Stimulated activated CD4-positive, alpha-beta T cell treated with anti-CD3 and anti-CD28 coated beads, Interleukin-2, amount 100 ng/mL, for 24 hours (primary cell): Measurements from ENCODE around the gene RAB44.

Source experiments
- DNase-seq, 2 donors: peaks; one replicate each; pipeline ENCODE4 v3.0.0-alpha.2; 2020

Gene RAB44

GRCh38 chr6:36670271-36670670 lies 27.4 kb upstream of the RAB44 start:
- DNase-seq: no peak

GRCh38 chr6:36671687-36672375 lies 25.8 kb upstream of the RAB44 start:
- no peak for DNase-seq

DNA sequence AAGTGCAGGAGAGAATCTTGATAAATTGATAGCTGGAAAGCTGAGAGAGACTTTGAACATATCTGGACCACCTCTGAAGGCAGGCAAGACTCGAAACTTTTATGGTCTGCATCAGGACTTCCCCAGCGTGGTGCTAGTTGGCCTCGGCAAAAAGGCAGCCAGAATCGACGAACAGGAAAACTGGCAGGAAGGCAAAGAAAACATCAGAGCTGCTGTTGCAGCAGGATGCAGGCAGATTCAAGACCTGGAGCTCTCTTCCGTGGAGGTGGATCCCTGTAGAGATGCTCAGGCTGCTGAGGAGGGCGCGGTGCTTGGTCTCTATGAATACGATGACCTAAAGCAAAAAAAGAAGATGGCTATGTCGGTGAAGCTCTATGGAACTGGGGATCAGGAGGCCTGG lies 23.7 kb upstream of the RAB44 start:
- DNase-seq: no peak

DNA sequence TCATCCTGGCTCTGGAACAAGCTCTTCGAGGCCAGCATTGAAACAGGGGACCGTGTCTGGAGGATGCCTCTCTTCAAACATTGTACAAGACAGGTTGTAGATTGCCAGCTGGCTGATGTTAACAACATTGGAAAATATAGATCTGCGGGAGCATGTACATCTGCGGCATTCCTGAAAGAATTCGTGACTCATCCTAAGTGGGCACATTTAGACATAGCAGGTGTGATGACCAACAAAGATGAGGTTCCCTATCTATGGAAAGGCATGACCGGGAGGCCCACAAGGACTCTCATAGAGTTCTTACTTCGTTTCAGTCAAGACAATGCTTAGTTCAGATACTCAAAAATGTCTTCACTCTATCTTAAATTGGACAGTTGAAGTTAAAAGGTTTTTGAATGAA lies 22.7 kb upstream of the RAB44 start:
- no peak for DNase-seq

DNA sequence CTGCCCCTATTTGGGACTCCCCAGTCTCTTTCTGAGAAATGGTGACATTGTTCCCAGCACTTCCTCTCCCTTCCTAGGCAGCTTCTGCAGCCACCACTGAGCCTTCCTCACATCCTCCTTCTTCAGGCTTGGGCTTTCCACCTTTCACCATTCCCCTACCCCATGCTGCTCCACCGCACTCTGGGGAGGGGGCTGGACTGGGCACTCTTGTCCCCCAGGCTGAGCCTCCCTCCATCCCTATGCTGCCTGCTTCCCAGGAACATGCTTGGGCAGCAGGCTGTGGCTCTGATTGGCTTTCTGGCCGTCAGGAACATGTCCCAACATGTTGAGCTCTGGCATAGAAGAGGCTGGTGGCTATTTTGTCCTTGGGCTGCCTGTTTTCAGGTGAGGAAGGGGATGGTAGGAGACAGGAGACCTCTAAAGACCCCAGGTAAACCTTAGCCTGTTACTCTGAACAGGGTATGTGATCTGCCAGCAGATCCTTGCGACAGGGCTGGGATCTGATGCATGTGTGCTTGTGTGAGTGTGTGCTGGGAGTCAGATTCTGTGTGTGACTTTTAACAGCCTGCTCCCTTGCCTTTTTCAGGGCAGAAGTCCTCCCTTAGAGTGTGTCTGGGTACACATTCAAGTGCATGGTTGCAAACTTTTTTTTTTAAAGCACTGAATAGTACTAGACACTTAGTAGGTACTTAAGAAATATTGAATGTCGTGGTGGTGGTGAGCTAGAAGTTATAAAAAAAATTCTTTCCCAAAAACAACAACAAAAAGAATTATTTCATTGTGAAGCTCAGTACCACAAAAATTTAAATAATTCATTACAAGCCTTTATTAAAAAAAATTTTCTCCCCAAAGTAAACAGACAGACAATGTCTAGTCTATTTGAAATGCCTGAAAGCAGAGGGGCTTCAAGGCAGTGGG lies 21.2 kb upstream of the RAB44 start:
- no peak for DNase-seq

DNA sequence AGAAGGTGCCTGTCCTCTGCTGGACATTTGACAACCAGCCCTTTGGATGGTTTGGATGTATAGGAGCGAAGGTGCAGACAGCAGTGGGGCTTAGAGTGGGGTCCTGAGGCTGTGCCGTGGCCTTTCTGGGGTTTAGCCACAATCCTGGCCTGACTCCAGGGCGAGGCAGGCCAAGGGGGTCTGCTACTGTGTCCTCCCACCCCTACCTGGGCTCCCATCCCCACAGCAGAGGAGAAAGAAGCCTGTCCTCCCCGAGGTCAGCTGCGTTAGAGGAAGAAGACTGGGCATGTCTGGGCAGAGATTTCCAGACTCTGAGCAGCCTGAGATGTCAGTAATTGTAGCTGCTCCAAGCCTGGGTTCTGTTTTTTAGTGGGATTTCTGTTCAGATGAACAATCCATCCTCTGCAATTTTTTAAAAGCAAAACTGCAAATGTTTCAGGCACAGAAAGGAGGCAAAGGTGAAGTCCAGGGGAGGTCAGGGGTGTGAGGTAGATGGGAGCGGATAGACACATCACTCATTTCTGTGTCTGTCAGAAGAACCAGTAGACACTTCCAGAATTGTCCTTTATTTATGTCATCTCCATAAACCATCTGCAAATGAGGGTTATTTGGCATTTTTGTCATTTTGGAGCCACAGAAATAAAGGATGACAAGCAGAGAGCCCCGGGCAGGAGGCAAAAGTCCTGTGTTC lies 20.4 kb upstream of the RAB44 start:
- no peak for DNase-seq

- no peak for DNase-seq
Observed at GRCh38 chr6:36677753-36678487, 19.7 kb upstream of the RAB44 start.

DNA sequence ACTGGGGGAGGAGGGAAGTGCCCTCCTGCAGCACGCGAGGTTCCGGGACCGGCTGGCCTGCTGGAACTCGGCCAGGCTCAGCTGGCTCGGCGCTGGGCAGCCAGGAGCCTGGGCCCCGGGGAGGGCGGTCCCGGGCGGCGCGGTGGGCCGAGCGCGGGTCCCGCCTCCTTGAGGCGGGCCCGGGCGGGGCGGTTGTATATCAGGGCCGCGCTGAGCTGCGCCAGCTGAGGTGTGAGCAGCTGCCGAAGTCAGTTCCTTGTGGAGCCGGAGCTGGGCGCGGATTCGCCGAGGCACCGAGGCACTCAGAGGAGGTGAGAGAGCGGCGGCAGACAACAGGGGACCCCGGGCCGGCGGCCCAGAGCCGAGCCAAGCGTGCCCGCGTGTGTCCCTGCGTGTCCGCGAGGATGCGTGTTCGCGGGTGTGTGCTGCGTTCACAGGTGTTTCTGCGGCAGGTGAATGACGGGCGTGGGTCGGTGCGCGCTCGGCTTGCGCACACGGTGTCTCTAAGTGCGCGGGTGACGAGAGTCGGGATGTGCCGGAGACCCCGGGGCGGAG lies 19.1 kb upstream of the RAB44 start, which contains the start of gene CDKN1A:
Gene CDKN1A, plus strand, starts transcription at position 227 of the 555 bp plus-strand sequence. CDS start 5,388 bp downstream, outside the sequence.
- DNase-seq: peak; percentile 75 to 82

GRCh38 chr6:36679043-36679833 lies 18.4 kb upstream of the RAB44 start:
- DNase-seq: peak; percentile 30 to 38

DNA sequence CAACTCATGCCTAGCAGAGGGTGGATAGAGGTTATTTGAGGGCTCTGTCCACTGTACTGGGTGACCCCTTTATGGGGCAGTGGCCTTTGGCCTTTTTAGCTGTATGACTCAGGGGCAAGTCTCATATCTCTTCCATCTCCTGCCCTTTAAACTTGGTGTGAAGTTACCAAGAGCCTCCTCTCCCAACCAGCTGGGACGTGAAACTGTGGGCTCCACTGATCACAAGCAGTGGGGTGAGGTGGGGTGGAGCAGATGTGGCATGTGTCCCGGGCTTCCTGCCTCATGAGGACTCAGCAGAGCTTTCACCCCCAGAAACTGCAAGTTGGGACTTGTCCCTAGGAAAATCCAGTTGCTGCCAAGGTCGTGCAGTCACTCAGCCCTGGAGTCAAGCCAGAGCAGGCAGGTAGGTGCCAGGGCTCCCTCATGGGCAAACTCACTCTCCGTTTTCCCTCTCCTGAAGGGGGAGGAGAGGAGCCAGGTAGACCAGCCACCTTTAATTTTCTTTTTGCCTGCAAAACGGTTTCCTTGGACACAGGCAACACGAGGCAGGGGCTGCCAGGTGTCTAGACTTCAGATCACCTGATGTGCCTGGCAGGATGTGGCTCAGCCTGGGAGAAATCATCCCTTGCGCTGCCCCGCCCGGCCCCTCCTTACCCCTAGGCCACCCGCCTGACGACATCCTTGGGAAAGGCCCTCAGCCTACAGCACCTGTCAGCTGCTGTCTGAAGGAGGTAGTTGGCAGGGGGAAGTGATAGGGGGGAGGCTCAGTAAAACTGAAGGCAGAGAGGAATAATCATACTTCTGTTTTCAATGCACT lies 15.1 kb upstream of the RAB44 start:
- DNase-seq: peak; percentile 65 to 69

GRCh38 chr6:36683145-36683655 lies 14.4 kb upstream of the RAB44 start:
- no peak for DNase-seq

GRCh38 chr6:36683656-36684446 lies 13.8 kb upstream of the RAB44 start:
- DNase-seq: no peak

GRCh38 chr6:36684447-36684812 lies 13.2 kb upstream of the RAB44 start:
- DNase-seq: no peak

DNA sequence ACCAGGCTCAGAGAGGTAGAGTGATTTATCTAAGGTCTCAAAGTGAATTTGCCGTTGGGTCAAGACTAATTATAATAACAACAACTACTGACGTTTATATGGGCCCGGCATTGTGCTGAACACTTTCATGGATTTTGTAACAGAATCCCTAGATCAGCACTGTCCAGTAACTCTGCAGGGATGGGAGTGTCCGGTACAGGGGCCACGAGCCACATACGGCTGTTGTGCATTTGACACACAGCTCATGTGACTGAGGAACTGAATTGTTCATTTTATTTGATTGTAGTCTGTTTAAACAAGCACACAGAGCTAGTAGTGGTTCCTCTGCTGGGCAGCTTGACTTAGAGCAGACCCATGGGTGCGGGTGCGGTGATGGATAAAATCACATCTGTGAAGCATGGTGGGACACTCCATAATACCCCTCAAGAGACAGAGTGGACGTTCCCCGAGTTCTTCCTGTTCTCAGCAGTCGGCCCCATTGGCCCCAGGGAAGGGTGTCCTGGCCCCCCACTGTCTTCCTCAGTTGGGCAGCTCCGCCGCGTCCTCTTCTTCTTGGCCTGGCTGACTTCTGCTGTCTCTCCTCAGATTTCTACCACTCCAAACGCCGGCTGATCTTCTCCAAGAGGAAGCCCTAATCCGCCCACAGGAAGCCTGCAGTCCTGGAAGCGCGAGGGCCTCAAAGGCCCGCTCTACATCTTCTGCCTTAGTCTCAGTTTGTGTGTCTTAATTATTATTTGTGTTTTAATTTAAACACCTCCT lies 12.3 kb upstream of the RAB44 start:
- no peak for DNase-seq

DNA sequence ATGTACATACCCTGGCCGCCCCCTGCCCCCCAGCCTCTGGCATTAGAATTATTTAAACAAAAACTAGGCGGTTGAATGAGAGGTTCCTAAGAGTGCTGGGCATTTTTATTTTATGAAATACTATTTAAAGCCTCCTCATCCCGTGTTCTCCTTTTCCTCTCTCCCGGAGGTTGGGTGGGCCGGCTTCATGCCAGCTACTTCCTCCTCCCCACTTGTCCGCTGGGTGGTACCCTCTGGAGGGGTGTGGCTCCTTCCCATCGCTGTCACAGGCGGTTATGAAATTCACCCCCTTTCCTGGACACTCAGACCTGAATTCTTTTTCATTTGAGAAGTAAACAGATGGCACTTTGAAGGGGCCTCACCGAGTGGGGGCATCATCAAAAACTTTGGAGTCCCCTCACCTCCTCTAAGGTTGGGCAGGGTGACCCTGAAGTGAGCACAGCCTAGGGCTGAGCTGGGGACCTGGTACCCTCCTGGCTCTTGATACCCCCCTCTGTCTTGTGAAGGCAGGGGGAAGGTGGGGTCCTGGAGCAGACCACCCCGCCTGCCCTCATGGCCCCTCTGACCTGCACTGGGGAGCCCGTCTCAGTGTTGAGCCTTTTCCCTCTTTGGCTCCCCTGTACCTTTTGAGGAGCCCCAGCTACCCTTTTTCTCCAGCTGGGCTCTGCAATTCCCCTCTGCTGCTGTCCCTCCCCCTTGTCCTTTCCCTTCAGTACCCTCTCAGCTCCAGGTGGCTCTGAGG lies 11.5 kb upstream of the RAB44 start:
- no peak for DNase-seq

GRCh38 chr6:36686668-36687513 lies 10.7 kb upstream of the RAB44 start:
- DNase-seq: no peak
